IMR-90 (cell line): Measurements from ENCODE around the gene CHRNG.

Experiments
- BHLHE40 ChIP-seq: fragments of 150-350 bp; IDR thresholded peaks from 2 replicates; pipeline ENCODE4 v1.6.1; 2016; ENCODE audit warnings: mild to moderate bottlenecking, low read depth, low read length
- CEBPB ChIP-seq: IDR thresholded peaks from 2 replicates; pipeline ENCODE4 v1.6.1; 2012; ENCODE audit warnings: low read depth, low read length, improper control_type of control experiment
- CHD1 ChIP-seq: IDR thresholded peaks from 2 replicates; pipeline ENCODE4 v1.6.1; 2012; ENCODE audit warnings: low read depth, low read length, improper control_type of control experiment
- FOS ChIP-seq: fragments of 150-350 bp; IDR thresholded peaks from 2 replicates; pipeline ENCODE4 v1.6.1; 2016; ENCODE audit warnings: low read depth, low read length
- MAFK ChIP-seq: IDR thresholded peaks from 2 replicates; pipeline ENCODE4 v1.6.1; 2012; ENCODE audit warnings: low read depth, low read length, improper control_type of control experiment
- MXI1 ChIP-seq: IDR thresholded peaks from 2 replicates; pipeline ENCODE4 v1.6.1; 2012; ENCODE audit warnings: low read depth, mild to moderate bottlenecking, low read length, moderate library complexity, borderline replicate concordance
- POLR2A ChIP-seq: IDR thresholded peaks from 2 replicates; pipeline ENCODE4 v1.6.1; 2012; ENCODE audit warnings: mild to moderate bottlenecking, low read depth, low read length
- RCOR1 ChIP-seq: IDR thresholded peaks from 2 replicates; pipeline ENCODE4 v1.6.1; 2012; ENCODE audit warnings: mild to moderate bottlenecking, low read length, improper control_type of control experiment; ENCODE audit not compliant: insufficient replicate concordance
- RFX5 ChIP-seq: IDR thresholded peaks from 2 replicates; pipeline ENCODE4 v1.8.0; 2012; ENCODE audit warnings: low read depth, mild to moderate bottlenecking, low read length, moderate library complexity
- TF ChIP-seq, protein P1 (sequence below): fragments of 150-350 bp; IDR thresholded peaks from 2 replicates; pipeline ENCODE4 v1.6.1; 2016; ENCODE audit warnings: low read depth, mild to moderate bottlenecking, low read length, moderate library complexity, borderline replicate concordance
- TF ChIP-seq, protein P2 (sequence below): conservative IDR thresholded peaks from 2 replicates; pipeline ENCODE4 v1.5.1; 2012; ENCODE audit warnings: mild to moderate bottlenecking, low read depth, low read length, improper control_type of control experiment
- TF ChIP-seq, protein P3 (sequence below): fragments of 150-350 bp; IDR thresholded peaks from 2 replicates; pipeline ENCODE4 v1.6.1; 2017; ENCODE audit warnings: mild to moderate bottlenecking, antibody characterized with exemption, low read length, low read depth

DNA sequence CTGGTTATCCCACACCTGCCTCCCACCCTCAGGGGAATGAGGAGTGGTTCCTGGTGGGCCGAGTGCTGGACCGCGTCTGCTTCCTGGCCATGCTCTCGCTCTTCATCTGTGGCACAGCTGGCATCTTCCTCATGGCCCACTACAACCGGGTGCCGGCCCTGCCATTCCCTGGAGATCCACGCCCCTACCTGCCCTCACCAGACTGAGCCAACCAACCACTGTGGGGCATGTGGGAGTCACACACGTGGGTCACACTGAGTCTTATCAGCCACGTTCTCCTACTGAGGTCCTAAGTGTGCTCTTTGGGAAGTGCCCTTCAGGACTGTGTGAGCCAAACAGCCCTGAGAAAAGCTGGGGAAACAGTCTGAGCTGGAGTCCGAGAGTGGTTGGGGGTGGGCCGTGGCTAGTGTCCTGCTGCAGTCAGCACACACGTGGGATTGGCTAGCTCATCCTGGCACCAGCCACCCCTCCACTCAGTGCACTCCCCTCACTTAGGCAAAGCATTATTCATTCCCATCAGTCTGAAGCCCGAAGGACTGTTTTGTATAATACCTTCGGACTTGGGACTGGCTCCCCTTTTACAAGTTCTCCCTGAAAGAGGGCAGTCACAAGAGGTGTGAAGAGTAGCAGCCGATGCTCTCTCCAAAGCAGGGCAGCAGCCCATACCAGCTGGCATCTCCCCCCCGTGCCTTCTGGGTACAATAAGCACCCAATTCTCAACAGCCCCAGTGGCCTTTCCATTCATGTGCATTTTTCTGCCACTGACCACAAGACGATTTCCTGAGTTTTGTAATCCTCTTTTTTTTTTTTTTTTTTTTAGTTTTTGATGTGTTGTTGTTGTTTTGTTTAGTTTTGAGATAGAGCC lies 6.3 kb downstream of the CHRNG start:
- TF ChIP-seq, protein P1, sequence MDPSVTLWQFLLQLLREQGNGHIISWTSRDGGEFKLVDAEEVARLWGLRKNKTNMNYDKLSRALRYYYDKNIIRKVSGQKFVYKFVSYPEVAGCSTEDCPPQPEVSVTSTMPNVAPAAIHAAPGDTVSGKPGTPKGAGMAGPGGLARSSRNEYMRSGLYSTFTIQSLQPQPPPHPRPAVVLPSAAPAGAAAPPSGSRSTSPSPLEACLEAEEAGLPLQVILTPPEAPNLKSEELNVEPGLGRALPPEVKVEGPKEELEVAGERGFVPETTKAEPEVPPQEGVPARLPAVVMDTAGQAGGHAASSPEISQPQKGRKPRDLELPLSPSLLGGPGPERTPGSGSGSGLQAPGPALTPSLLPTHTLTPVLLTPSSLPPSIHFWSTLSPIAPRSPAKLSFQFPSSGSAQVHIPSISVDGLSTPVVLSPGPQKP, result no peak
- TF ChIP-seq, protein P2, sequence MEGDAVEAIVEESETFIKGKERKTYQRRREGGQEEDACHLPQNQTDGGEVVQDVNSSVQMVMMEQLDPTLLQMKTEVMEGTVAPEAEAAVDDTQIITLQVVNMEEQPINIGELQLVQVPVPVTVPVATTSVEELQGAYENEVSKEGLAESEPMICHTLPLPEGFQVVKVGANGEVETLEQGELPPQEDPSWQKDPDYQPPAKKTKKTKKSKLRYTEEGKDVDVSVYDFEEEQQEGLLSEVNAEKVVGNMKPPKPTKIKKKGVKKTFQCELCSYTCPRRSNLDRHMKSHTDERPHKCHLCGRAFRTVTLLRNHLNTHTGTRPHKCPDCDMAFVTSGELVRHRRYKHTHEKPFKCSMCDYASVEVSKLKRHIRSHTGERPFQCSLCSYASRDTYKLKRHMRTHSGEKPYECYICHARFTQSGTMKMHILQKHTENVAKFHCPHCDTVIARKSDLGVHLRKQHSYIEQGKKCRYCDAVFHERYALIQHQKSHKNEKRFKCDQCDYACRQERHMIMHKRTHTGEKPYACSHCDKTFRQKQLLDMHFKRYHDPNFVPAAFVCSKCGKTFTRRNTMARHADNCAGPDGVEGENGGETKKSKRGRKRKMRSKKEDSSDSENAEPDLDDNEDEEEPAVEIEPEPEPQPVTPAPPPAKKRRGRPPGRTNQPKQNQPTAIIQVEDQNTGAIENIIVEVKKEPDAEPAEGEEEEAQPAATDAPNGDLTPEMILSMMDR, result no peak
- TF ChIP-seq RFX5 (no peak), POLR2A (no peak), CEBPB (no peak), CHD1 (no peak), MAFK (no peak), BHLHE40 (no peak), FOS (no peak), MXI1 (no peak), RCOR1 (no peak)
- TF ChIP-seq, protein P3, sequence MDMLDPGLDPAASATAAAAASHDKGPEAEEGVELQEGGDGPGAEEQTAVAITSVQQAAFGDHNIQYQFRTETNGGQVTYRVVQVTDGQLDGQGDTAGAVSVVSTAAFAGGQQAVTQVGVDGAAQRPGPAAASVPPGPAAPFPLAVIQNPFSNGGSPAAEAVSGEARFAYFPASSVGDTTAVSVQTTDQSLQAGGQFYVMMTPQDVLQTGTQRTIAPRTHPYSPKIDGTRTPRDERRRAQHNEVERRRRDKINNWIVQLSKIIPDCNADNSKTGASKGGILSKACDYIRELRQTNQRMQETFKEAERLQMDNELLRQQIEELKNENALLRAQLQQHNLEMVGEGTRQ, result no peak
